Esophagus muscularis mucosa (tissue), 4 donors: ENCODE measurements around the gene LYPD5. TPM values are rescaled to one million over a fixed set of nuclear protein-coding genes. Genes with fewer than 3 reads are reported as not detected.

Experiments used
- DNase-seq: peaks from one replicate; pipeline ENCODE4 v3.0.0-alpha.2; 2017; ENCODE audit errors: extremely low spot score
- H3K27ac ChIP-seq, 4 donors: fragments of 200-600 bp; sonication (generic); replicated peaks in 1 of 4; 1 replicate in 3 of 4; 2 replicates in 1 of 4; pipeline ENCODE4 v1.5.1; 2016 to 2019; ENCODE audit warnings: mild to moderate bottlenecking in 1 of 4
- H3K27me3 ChIP-seq, 4 donors: fragments of 200-600 bp; sonication (generic); one replicate each; pipeline versions ENCODE4 v1.5.1 to v1.6.0; 2016 to 2019
- H3K36me3 ChIP-seq, 4 donors: fragments of 200-600 bp; sonication (generic); one replicate each; pipeline ENCODE4 v1.5.1; 2016 to 2019
- H3K4me1 ChIP-seq, 4 donors: fragments of 200-600 bp; sonication (generic); one replicate each; pipeline ENCODE4 v1.5.1; 2016 to 2019
- H3K4me3 ChIP-seq, 4 donors: fragments of 200-600 bp; sonication (generic); 1 replicate in 2 of 4; 2 replicates in 2 of 4; pipeline ENCODE4 v1.5.1; 2016 to 2019; ENCODE audit warnings: mild to moderate bottlenecking in 4 of 4, moderate library complexity in 1 of 4
- H3K9me3 ChIP-seq, 4 donors: fragments of 200-600 bp; sonication (generic); 1 replicate in 3 of 4; 2 replicates in 1 of 4; pipeline ENCODE4 v1.5.1; 2016 to 2019
- CTCF ChIP-seq, 3 experiments: fragments of 200-600 bp in 2 of 3; fragments of 450-650 bp in 1 of 3; sonication (generic) in 2 of 3; IDR thresholded peaks; one replicate each; pipeline ENCODE4 v1.5.1; 2017 to 2019; ENCODE audit warnings: antibody characterized with exemption in 3 of 3, mild to moderate bottlenecking in 2 of 3, moderate library complexity in 1 of 3
- EP300 ChIP-seq: sonication (generic); formaldehyde crosslinking; IDR thresholded peaks from one replicate; pipeline ENCODE4 v1.6.1; 2017; ENCODE audit warnings: antibody characterized with exemption
- POLR2A ChIP-seq: fragments of 450-650 bp; IDR thresholded peaks from one replicate; pipeline ENCODE4 v1.6.1; 2017; ENCODE audit warnings: antibody characterized with exemption, moderate library complexity, mild to moderate bottlenecking, low read depth
- POLR2AphosphoS5 ChIP-seq, 2 donors: sonication (generic); formaldehyde crosslinking; IDR thresholded peaks; one replicate each; pipeline ENCODE4 v1.6.1; 2017; ENCODE audit warnings: antibody characterized with exemption in 2 of 2
- whole genome bisulfite sequencing: methylation state at CpG from one replicate; pipeline ENCODE4 v1.1.5; 2018; 5-methylcytosine and 5-hydroxymethylcytosine counted together
- intact Hi-C: fragments of 100-400 bp; cut with DNase I; formaldehyde crosslinking; loops from one replicate; pipeline ENCODE4 v1.15.1; 2023
- total RNA-seq, 4 donors: library from RNA; depleted of rRNA; stranded (reverse); fragments of >200 nt; gene quantifications; one replicate each; pipeline versions ENCODE4 v1.1.0 to v1.2.1, GENCODE V29; 2016

LYPD5 gene
- total RNA-seq, 4 donors from 2014 or later: 2.8 to 12.0 (median 8.2) TPM

- intact Hi-C loops: no loop called here
- DNase-seq: no peak
- Histone ChIP-seq H3K36me3 (no peaks in the 10 kb centered on the region), H3K4me1 (peaks cover 3 to 22% (median 18%) of the 10 kb centered on the region in 4 donors), H3K27me3 (peaks cover 0 to 10% (median 0%) of the 10 kb centered on the region in 4 donors), H3K9me3 (no peaks in the 10 kb centered on the region), H3K27ac (no peak overlapping the region), H3K4me3 (no peak overlapping the region)
- WGBS: 84% methylated on average over 4 of the region's 14 CpGs
- TF ChIP-seq POLR2AphosphoS5 (IDR thresholded peaks at IDR 0.05) (no peak), POLR2A (no peak), EP300 (no peak), CTCF (IDR thresholded peaks at IDR 0.05) (no peak)
These were observed 33.0 kb downstream of the LYPD5 start for GRCh38 chr19:43769256-43769655.

DNA sequence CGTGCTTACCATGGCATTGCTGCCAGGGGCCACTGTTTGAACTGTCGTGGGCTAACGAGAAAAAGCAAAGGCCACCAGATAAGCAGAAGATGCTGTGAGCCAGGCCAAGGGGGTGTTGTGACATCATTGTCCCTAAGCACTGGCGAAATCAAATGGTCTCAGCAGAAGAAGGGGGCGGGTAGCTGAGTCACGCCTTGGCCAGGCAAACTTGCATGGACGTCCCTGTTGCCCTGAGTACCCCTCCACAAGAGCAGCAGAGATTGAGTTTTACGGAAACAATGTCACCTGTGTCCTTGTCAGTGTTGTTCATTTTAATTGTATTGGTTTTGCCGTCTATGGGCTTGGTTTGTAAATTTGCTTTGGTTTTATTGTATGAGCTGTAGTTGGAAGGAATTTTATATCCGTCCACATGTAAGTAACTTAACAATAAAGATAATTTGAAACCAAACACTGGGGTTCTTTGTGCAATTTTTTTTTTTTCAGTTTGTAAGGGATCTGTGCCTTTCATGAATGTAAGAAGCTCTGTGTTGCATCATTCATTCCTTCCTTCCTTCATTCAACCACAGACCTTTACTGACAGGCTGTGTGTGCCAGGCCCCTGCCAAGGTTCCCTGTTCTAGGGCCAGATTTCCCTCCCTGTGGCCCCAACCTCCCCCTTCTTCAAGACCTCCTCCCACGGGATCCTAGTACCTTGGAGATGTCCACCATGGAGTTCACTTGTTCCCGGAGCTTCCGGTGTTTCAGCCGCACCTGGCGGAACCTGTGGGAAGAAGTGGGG, 33.8 kb downstream of the LYPD5 start:
- H3K4me1 ChIP-seq: peaks cover 0 to 23% (median 17%) of the 10 kb centered on the region in 4 donors
- intact Hi-C loops: no loop called here
- no peak overlapping the region for H3K4me3 ChIP-seq
- H3K27ac ChIP-seq: no peak overlapping the region
- 67% methylated on average over 14 of the region's 15 CpGs for WGBS
- H3K9me3 ChIP-seq: no peaks in the 10 kb centered on the region
- peaks cover 0 to 5% (median 0%) of the 10 kb centered on the region in 4 donors for H3K27me3 ChIP-seq
- H3K36me3 ChIP-seq: no peaks in the 10 kb centered on the region
- TF ChIP-seq POLR2A: no peak
- TF ChIP-seq POLR2AphosphoS5 (IDR thresholded peaks at IDR 0.05): no peak
- TF ChIP-seq EP300: no peak
- no peak for TF ChIP-seq CTCF (IDR thresholded peaks at IDR 0.05)
- no peak for DNase-seq

DNA sequence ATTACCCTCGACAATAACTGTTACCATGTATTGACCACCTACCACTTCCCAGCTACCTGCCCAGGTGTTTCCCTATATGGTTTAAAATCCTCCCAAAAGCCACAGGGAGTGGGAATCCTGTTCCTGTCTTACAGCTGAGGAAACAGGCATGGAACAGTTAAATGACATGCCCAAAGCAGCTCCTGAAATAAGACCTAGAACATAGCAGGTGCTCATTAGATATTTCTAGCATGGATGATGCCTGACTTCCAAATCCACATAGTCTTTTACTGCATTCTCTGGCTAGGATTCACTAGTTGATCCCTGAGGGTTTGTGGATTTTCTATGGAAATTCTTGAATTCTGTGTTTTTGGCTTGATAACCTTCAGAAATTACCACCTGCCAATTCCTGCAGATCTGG, 34.4 kb downstream of the LYPD5 start:
- H3K27me3 ChIP-seq: peaks cover 0 to 5% (median 0%) of the 10 kb centered on the region in 4 donors
- H3K4me1 ChIP-seq: peaks cover 0 to 25% (median 19%) of the 10 kb centered on the region in 4 donors
- no peaks in the 10 kb centered on the region for H3K9me3 ChIP-seq
- intact Hi-C loops: no loop called here
- TF ChIP-seq CTCF (IDR thresholded peaks at IDR 0.05) (no peak), POLR2A (no peak), POLR2AphosphoS5 (IDR thresholded peaks at IDR 0.05) (no peak), EP300 (no peak)
- WGBS: 67% methylated on average over 1 of the region's 1 CpG
- DNase-seq: no peak
- H3K27ac ChIP-seq: no peak overlapping the region
- H3K36me3 ChIP-seq: no peaks in the 10 kb centered on the region
- H3K4me3 ChIP-seq: no peak overlapping the region

DNA sequence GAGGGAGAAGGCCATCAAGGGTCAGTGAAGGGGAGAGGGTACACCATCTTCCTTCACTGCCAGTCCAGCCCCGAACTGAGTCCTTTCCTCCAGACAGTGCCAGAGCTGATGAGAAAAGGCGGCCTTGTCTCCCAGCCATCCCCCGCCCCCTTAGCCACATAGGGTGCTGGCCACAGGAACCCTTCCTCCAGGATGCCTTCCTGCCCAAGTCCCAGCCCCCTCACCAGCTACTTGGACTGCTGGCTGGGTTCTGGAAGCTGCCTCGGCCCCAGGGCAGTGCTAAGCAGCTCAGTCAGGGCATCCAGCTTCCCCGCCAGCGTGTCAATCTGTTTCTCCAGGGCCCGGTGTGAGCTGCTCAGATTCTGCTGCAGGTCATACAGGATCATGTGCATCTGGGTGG, 34.9 kb downstream of the LYPD5 start:
- Histone ChIP-seq H3K9me3 (no peaks in the 10 kb centered on the region), H3K4me3 (no peak overlapping the region), H3K4me1 (peaks cover 0 to 25% (median 19%) of the 10 kb centered on the region in 4 donors), H3K27me3 (peaks cover 0 to 5% (median 0%) of the 10 kb centered on the region in 4 donors), H3K36me3 (no peaks in the 10 kb centered on the region), H3K27ac (no peak overlapping the region)
- no peak for DNase-seq
- intact Hi-C loops: no loop called here
- WGBS: 78% methylated on average over 4 of the region's 7 CpGs
- TF ChIP-seq POLR2AphosphoS5 (IDR thresholded peaks at IDR 0.05) (no peak), POLR2A (no peak), CTCF (IDR thresholded peaks at IDR 0.05) (no peak), EP300 (no peak)
